ENCODE measurements around the gene SGCD. TPM values are rescaled to one million over a fixed set of nuclear protein-coding genes. Genes with fewer than 3 reads are reported as not detected.

The SGCD gene
- total RNA-seq, 1 experiment from 2014 or later, result not detected

DNA sequence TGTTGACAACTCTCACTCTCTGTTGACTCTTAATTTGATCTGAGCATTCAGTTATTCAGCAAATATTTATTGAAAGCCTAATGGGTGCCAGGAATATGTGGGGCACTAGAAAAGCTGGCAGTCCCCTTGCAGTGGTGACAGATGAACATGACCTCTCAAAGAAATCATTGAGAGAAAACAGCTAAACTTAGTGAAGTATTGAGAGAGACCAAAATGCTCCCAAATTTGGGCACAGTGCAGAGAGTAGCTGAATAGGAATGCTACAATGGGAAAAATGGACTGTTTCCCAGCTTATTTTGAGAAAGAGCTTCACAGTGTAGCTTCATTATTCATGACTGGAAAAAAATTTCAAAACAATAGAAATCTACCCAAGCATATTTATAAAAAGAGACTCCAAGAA, 257.9 kb downstream of the SGCD start:
- ChIA-PET POLR2A (no interaction called here), CTCF (no interaction called here), RAD21 (ENCODE audit: low non-redundant PET in 1 of 2, low total read pairs in 2 of 2, uncharacterized antibody in 2 of 2, unreplicated experiment in 2 of 2) (no interaction called here)
- Histone ChIP-seq H3K9me3 (ENCODE audit: control insufficient read depth in 1 of 2, insufficient read depth in 1 of 2, low read depth in 1 of 2, low read length in 2 of 2) (no peaks in the 10 kb centered on the region), H3K36me3 (ENCODE audit: control insufficient read depth in 1 of 2, insufficient read depth in 2 of 2, low read length in 2 of 2) (no peaks in the 10 kb centered on the region), H3K4me3 (replicated peaks in 1 of 2; ENCODE audit: low read depth in 1 of 2, low read length in 2 of 2) (no peak overlapping the region), H3K4me1 (ENCODE audit: control insufficient read depth in 1 of 2, insufficient read depth in 2 of 2, low read length in 2 of 2) (no peaks in the 10 kb centered on the region), H3K79me2 (ENCODE audit: insufficient read depth, low read length) (no peaks in the 10 kb centered on the region), H2AFZ (ENCODE audit: low read depth, low read length, poor library complexity, severe bottlenecking) (no peak overlapping the region), H4K20me1 (ENCODE audit: insufficient read depth) (no peaks in the 10 kb centered on the region), H3K9me2 (ENCODE audit: insufficient read depth) (no peaks in the 10 kb centered on the region), H3K27me3 (ENCODE audit: insufficient read depth, low read length) (no peaks in the 10 kb centered on the region), H3K4me2 (ENCODE audit: low read length) (no peak overlapping the region), H3K27ac (ENCODE audit: low read depth, low read length) (no peak overlapping the region), H3K9ac (ENCODE audit: low read length) (no peak overlapping the region)
- intact Hi-C loops (cut with micrococcal nuclease), result no loop called here
- TF ChIP-seq EGR1 (IDR thresholded peaks at IDR 0.05; ENCODE audit: low read depth), result no peak
- no peak for TF ChIP-seq SRF (IDR thresholded peaks at IDR 0.05; ENCODE audit: low read depth)
- no peak for TF ChIP-seq RAD21 (IDR thresholded peaks at IDR 0.05; ENCODE audit: low read depth)
- no peak for TF ChIP-seq MAX (IDR thresholded peaks at IDR 0.05)
- no peak for TF ChIP-seq ZFX (IDR thresholded peaks at IDR 0.05)
- no peak for TF ChIP-seq POLR2AphosphoS5 (IDR thresholded peaks at IDR 0.05; ENCODE audit: low read depth, low read length)
- no peak for TF ChIP-seq CEBPB (IDR thresholded peaks at IDR 0.05; ENCODE audit: low read depth)
- no peak for TF ChIP-seq TCF7L2 (IDR thresholded peaks at IDR 0.05; ENCODE audit: borderline replicate concordance, extremely low read depth, insufficient read depth, insufficient read length)
- no peak for TF ChIP-seq SP1 (IDR thresholded peaks at IDR 0.05; ENCODE audit: low read depth)
- TF ChIP-seq ZBTB33 (IDR thresholded peaks at IDR 0.05; ENCODE audit: extremely low read depth, insufficient replicate concordance, low read length), result no peak
- no peak for TF ChIP-seq JUND (IDR thresholded peaks at IDR 0.05)
- no peak for TF ChIP-seq SIN3A (IDR thresholded peaks at IDR 0.05; ENCODE audit: low read depth)
- TF ChIP-seq, protein P1, sequence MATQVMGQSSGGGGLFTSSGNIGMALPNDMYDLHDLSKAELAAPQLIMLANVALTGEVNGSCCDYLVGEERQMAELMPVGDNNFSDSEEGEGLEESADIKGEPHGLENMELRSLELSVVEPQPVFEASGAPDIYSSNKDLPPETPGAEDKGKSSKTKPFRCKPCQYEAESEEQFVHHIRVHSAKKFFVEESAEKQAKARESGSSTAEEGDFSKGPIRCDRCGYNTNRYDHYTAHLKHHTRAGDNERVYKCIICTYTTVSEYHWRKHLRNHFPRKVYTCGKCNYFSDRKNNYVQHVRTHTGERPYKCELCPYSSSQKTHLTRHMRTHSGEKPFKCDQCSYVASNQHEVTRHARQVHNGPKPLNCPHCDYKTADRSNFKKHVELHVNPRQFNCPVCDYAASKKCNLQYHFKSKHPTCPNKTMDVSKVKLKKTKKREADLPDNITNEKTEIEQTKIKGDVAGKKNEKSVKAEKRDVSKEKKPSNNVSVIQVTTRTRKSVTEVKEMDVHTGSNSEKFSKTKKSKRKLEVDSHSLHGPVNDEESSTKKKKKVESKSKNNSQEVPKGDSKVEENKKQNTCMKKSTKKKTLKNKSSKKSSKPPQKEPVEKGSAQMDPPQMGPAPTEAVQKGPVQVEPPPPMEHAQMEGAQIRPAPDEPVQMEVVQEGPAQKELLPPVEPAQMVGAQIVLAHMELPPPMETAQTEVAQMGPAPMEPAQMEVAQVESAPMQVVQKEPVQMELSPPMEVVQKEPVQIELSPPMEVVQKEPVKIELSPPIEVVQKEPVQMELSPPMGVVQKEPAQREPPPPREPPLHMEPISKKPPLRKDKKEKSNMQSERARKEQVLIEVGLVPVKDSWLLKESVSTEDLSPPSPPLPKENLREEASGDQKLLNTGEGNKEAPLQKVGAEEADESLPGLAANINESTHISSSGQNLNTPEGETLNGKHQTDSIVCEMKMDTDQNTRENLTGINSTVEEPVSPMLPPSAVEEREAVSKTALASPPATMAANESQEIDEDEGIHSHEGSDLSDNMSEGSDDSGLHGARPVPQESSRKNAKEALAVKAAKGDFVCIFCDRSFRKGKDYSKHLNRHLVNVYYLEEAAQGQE (IDR thresholded peaks at IDR 0.05; ENCODE audit: low read depth), result no peak
- TF ChIP-seq EZH2phosphoT487 (IDR thresholded peaks at IDR 0.05; ENCODE audit: borderline replicate concordance), result no peak
- BruUV-seq (replicated peaks), result no TSS peak
- DNase-seq (ENCODE audit: low read depth, low spot score) (no peak), ATAC-seq (no peak)

Data from HCT116 (cell line).